Measurements from ENCODE around the gene SPECC1. TPM values are rescaled to one million over a fixed set of nuclear protein-coding genes. Genes with fewer than 3 reads are reported as not detected.
"Not testable (repeated sequence)": the region's sequence is repeated elsewhere in the genome, so short reads cannot be mapped to it uniquely, and the experiment has no call there.

The SPECC1 gene
- total and polyA plus RNA-seq, 12 donors, result 19.2 to 96.1 (median 40.3) TPM

DNA sequence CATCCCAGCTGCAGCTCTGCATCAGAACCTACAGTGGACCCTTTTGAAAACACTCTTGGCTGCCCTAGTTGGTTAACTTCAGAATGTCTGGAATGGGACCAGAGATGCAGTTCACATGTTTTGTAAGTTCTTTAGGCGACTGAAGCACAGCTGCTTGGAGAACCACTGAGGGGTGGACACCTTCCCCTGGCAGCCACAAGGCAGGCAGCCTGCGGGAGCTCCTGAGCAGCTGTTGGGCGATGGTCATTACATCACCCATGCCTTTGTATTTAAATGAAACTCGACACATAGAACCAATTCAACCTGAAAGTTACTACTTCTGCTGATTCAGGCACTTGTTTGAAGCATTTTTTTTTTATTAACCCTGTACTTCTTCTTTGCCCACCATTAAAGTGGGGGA, 306.7 kb downstream of the SPECC1 start:
- Histone ChIP-seq H3K36me3 (replicated peaks in 1 of 2) (no peaks in the 10 kb centered on the region), H3K4me1 (replicated peaks in 1 of 2) (no peaks in the 10 kb centered on the region), H3K27me3 (no peaks in the 10 kb centered on the region), H3K4me3 (no peak overlapping the region), H3K27ac (no peak overlapping the region), H3K9me3 (replicated peaks in 1 of 3) (no peaks in the 10 kb centered on the region)
- TF ChIP-seq, protein P1, sequence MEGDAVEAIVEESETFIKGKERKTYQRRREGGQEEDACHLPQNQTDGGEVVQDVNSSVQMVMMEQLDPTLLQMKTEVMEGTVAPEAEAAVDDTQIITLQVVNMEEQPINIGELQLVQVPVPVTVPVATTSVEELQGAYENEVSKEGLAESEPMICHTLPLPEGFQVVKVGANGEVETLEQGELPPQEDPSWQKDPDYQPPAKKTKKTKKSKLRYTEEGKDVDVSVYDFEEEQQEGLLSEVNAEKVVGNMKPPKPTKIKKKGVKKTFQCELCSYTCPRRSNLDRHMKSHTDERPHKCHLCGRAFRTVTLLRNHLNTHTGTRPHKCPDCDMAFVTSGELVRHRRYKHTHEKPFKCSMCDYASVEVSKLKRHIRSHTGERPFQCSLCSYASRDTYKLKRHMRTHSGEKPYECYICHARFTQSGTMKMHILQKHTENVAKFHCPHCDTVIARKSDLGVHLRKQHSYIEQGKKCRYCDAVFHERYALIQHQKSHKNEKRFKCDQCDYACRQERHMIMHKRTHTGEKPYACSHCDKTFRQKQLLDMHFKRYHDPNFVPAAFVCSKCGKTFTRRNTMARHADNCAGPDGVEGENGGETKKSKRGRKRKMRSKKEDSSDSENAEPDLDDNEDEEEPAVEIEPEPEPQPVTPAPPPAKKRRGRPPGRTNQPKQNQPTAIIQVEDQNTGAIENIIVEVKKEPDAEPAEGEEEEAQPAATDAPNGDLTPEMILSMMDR (IDR thresholded peaks at IDR 0.05), result no peak
- no peak for TF ChIP-seq POLR2A (IDR thresholded peaks at IDR 0.05)
- intact Hi-C loops (cut with DNase I), result loop anchor here (5.0 to 10.0 kb wide), 3 partner anchors 191 to 321 kb away; no protein-coding TSS in a partner anchor
- DNase-seq, result no peak
- 81 to 85% (median 84%) methylated on average over 3 to 4 of the region's 4 CpGs for WGBS, 4 donors

DNA sequence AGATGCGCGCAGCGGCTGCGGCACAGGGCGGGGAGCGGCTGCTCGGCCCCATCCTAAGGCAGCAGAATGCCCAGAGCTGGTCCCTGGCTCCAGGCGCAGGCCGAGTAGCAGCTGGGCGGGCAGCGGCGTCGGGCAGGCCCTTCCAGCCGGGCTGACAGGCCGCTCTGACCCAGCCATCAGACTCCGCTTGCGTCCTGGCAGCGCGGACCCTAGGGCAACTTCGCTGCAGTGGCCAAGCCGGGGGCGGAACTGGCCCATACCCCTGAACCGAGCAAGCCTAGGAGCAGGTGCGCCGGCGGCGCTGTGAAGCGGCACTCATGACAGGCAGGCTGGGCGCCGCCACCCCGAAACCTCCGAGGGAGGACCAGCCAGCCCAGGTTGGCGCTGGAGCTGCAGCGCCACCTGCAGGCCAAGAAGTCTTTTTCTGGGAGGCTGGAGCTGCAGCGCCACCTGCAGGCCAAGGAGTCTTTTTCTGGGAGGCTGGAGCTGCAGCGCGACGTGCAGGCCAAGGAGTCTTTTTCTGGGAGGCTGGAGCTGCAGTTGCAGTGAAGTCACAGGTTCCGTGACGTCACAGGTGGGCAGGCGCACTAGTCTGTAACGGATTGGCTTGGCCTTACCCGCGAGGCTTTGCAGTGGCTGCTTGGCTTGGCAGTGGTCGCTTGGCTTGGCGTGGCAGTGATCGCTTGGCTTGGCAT, 311.5 kb downstream of the SPECC1 start:
- peak; percentile 66 to 85 (median 75) for DNase-seq
- H3K9me3 ChIP-seq (replicated peaks in 1 of 3); H3K27me3 ChIP-seq; H3K36me3 ChIP-seq (replicated peaks in 1 of 2); H3K4me1 ChIP-seq (replicated peaks in 1 of 2); H3K27ac ChIP-seq: not testable (repeated sequence)
- TF ChIP-seq, protein P1 (IDR thresholded peaks at IDR 0.05), result peak; percentile 75 to 100 (median 98)
- peak overlapping the region in 1 of 4 donors; percentile 65 for H3K4me3 ChIP-seq
- 13 to 21% methylated on average over 47 of the region's 47 CpGs; no CpG with 5 or more reads in 2 of the 4 donors for WGBS, 4 donors
- intact Hi-C loops (cut with DNase I), result loop anchor here in 1 of 2 donors (2.0 kb wide), 1 partner anchor 94 kb away; no protein-coding TSS in a partner anchor

DNA sequence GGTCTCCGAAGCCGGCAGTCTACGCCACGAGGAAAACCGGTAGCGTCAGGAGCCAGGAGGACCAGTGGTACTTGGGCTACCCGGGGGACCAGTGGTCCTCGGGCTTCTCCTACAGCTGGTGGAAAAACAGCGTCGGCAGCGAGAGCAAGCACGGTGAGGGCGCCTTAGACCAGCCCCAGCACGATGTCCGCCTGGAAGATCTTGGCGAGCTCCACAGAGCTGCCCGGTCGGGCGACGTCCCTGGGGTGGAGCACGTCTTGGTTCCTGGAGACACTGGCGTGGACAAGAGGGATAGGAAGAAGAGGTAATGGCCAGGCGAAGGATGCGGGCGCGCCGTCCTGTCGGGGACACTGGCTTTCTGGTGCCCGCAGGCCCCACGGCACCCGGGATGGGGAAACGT, 312.2 kb downstream of the SPECC1 start:
- 87 to 98% (median 95%) methylated on average over 17 to 32 of the region's 32 CpGs; no CpG with 5 or more reads in 1 of the 4 donors for WGBS, 4 donors
- H3K9me3 ChIP-seq (replicated peaks in 1 of 3); DNase-seq; H3K4me3 ChIP-seq; H3K27me3 ChIP-seq; H3K27ac ChIP-seq; H3K4me1 ChIP-seq (replicated peaks in 1 of 2); H3K36me3 ChIP-seq (replicated peaks in 1 of 2): not testable (repeated sequence)
- intact Hi-C loops (cut with DNase I), result loop anchor here in 1 of 2 donors (2.0 kb wide), 1 partner anchor 95 kb away; no protein-coding TSS in a partner anchor

DNA sequence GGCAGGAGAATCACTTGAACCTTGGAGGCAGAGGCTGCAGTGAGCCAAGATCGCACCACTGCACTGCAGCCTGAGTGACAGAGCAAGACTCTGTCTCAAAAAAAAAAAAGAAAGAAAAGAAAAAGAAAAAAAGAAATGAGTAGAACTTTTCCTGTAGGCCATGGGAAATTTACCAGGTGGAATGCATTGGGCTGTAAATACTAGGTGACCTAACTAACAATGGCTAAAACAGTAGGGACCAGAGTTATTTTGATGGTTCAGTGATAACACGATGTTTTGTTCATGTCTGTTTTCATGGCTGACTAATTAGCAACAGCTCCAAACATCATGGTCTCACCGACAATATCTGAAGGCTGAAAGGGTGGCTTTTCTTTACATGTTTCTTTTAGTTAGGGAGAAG, 318.6 kb downstream of the SPECC1 start:
- H3K36me3 ChIP-seq (replicated peaks in 1 of 2); H3K9me3 ChIP-seq (replicated peaks in 1 of 3); H3K27me3 ChIP-seq; H3K4me1 ChIP-seq (replicated peaks in 1 of 2); DNase-seq; H3K4me3 ChIP-seq; H3K27ac ChIP-seq; intact Hi-C loops (cut with DNase I): not testable (repeated sequence)
- WGBS, 4 donors, result 89 to 93% (median 91%) methylated on average over 3 of the region's 3 CpGs

DNA sequence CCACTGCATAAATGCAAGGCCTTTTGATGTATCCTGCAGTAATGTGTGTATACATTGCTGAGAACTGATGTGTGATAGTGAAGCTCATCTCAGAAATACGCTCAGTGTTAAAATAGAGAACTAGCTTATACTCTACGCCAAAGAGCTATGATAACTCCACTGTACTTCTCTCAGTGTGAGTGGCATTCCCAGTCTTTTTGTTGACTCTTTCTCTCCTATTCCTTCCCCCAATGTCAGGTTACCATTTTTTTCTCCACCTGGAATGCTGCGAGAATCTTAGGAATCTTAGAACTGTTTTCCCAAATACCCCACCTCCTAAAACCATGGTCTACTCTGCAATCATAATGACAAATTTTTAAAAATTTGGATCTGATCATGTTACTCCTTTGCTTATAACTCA, 342.2 kb downstream of the SPECC1 start:
- DNase-seq; H3K36me3 ChIP-seq (replicated peaks in 1 of 2); intact Hi-C loops (cut with DNase I); H3K4me1 ChIP-seq (replicated peaks in 1 of 2); H3K4me3 ChIP-seq; H3K27me3 ChIP-seq; H3K9me3 ChIP-seq (replicated peaks in 1 of 3); H3K27ac ChIP-seq: not testable (repeated sequence)
- 83 to 100% (median 84%) methylated on average over 1 to 3 of the region's 3 CpGs; no CpG with 5 or more reads in 1 of the 4 donors for WGBS, 4 donors

DNA sequence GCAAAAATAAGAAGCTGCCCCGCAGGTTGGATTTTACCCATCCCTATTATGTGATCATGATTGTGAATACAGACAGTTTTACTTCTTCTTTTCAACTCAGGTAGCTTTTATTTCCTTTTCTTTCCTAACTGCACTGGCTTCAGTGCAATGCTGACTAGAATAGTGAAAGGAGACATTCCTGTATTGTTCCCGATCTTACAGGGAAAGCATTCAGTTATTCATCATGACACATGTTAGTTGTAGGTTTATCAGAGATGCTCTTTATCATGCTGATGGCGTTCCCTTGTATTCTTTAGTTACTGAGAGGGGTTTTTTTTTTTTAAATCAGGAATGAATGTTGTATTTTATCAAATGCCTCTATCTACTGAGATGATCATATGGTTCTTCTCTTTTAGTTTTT, 343.4 kb downstream of the SPECC1 start:
- intact Hi-C loops (cut with DNase I); H3K27me3 ChIP-seq; H3K4me1 ChIP-seq (replicated peaks in 1 of 2); H3K4me3 ChIP-seq; DNase-seq; H3K36me3 ChIP-seq (replicated peaks in 1 of 2); H3K27ac ChIP-seq; H3K9me3 ChIP-seq (replicated peaks in 1 of 3): not testable (repeated sequence)
- WGBS, 4 donors, result 71 to 83% (median 80%) methylated on average over 3 of the region's 3 CpGs

DNA sequence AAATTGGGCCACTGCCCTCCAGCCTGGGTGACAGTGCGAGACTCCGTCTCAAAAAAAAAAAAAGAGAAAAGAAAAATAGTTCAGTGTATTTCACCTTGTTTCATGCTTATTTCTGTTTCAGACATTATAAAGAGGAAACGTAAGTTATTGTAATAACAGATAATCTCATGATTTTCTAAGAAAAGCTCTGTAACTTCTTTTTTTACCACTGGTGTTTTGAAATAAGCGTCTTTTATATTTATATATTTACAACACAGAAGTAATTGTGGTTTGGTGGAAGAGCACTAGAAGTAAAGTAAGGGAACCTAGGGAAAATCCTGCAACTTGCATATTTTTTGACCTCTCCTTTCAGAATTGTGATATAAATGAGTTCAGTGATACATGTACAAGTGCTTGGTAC, 354.7 kb downstream of the SPECC1 start:
- WGBS, 4 donors, result 68 to 81% (median 74%) methylated on average over 4 of the region's 4 CpGs
- H3K9me3 ChIP-seq (replicated peaks in 1 of 3); H3K27ac ChIP-seq; H3K27me3 ChIP-seq; H3K36me3 ChIP-seq (replicated peaks in 1 of 2); H3K4me3 ChIP-seq; H3K4me1 ChIP-seq (replicated peaks in 1 of 2); intact Hi-C loops (cut with DNase I); DNase-seq: not testable (repeated sequence)

Measured in adrenal gland (tissue), 12 donors.